GM18870 (cell line): ENCODE measurements around the gene RFT1.

Experiments used
- ATAC-seq: cut with Tn5 transposase; IDR thresholded peaks from one replicate; pipeline ENCODE4 v1.9.1; 2021; ENCODE audit warnings: moderate library complexity; ENCODE audit not compliant: unreplicated experiment

The RFT1 gene

GRCh38 chr3:53038679-53039375 lies 91.4 kb downstream of the RFT1 start:
- ATAC-seq, result no peak
